ENCODE measurements around the gene CRTC3.

Gene CRTC3

DNA sequence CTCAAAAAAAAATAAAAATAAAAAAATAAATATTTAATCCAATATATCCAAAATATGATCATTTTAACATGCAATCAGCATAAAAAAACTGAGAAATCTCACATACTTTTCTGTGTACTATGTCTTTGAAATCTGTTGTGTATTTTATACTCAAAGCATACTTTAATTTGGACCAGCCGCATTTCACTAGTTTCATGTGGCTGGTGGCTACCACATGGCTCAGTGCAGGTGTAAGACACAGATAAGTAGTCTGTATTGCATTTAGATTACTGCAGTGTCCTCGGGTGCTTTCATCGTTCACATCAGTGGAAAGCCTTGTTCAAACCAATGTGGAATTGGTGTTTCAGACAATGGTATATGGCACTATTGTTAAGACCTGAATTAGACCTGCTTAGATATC is 11.0 kb downstream of the CRTC3 start:
- Histone ChIP-seq H3K27ac (ENCODE audit: low read depth, low read length) (no peak overlapping the region), H3K27me3 (ENCODE audit: control insufficient read depth in 1 of 2, insufficient read depth in 2 of 2, low read length in 2 of 2) (no peaks in the 10 kb centered on the region), H3K36me3 (ENCODE audit: control insufficient read depth in 1 of 2, insufficient read depth in 2 of 2, low read length in 2 of 2) (peaks cover 3 to 5% of the 10 kb centered on the region in 2 donors), H3K9me3 (ENCODE audit: control insufficient read depth in 1 of 2, low read length in 2 of 2) (no peaks in the 10 kb centered on the region), H3K4me1 (ENCODE audit: control insufficient read depth in 1 of 2, insufficient read depth in 2 of 2, low read length in 2 of 2) (peaks cover 2 to 8% of the 10 kb centered on the region in 2 donors), H3K4me3 (ENCODE audit: low read depth in 1 of 2, low read length in 2 of 2) (no peak overlapping the region), H3K9ac (ENCODE audit: low read depth in 1 of 2, low read length in 2 of 2) (no peak overlapping the region)

DNA sequence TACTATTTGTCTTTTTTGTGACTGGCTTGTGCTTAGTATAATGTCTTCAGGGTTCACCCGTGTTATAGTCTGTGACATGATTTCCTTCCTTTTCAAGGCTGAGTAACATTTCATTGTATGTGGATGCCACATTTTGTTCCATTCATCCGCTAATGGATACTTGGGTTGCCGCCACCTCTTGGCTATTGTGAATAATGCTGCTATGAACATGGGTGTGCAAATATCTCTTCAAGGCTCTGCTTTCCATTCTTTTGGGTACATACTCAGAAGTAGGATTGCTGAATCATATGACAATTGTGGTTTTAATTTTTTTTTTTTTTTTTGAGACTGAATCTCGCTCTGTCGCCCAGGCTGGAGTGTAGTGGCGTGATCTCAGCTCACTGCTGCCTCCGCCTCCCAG is 15.4 kb downstream of the CRTC3 start:
- Histone ChIP-seq H3K27me3 (ENCODE audit: control insufficient read depth in 1 of 2, insufficient read depth in 2 of 2, low read length in 2 of 2) (no peaks in the 10 kb centered on the region), H3K9ac (ENCODE audit: low read depth in 1 of 2, low read length in 2 of 2) (no peak overlapping the region), H3K4me1 (ENCODE audit: control insufficient read depth in 1 of 2, insufficient read depth in 2 of 2, low read length in 2 of 2) (no peaks in the 10 kb centered on the region), H3K9me3 (ENCODE audit: control insufficient read depth in 1 of 2, low read length in 2 of 2) (no peaks in the 10 kb centered on the region), H3K27ac (ENCODE audit: low read depth, low read length) (no peak overlapping the region), H3K36me3 (ENCODE audit: control insufficient read depth in 1 of 2, insufficient read depth in 2 of 2, low read length in 2 of 2) (peaks cover 3 to 5% of the 10 kb centered on the region in 2 donors), H3K4me3 (ENCODE audit: low read depth in 1 of 2, low read length in 2 of 2) (no peak overlapping the region)

DNA sequence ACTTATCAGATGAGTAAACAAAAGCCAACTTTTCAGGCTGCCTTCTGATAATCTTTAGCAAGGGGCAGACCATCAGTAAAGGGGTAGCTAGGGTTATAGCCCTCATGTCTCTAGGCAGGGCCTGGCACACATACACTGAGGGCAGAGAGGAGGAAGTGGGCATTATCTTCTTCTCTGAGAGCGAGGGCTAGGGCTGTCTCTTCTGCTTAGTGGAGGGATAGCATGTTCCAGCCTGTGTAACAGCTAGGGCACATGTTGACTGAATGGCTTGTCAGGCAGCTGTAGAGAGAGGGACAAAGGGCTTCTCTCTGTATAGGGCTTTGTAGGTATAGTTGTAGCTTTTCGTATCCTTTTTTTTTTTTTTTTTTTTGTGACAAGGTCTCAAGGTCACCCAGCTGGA is 17.8 kb downstream of the CRTC3 start:
- Histone ChIP-seq H3K9ac (ENCODE audit: low read depth in 1 of 2, low read length in 2 of 2) (no peak overlapping the region), H3K36me3 (ENCODE audit: control insufficient read depth in 1 of 2, insufficient read depth in 2 of 2, low read length in 2 of 2) (peaks cover 0 to 2% of the 10 kb centered on the region in 2 donors), H3K9me3 (ENCODE audit: control insufficient read depth in 1 of 2, low read length in 2 of 2) (no peaks in the 10 kb centered on the region), H3K4me1 (ENCODE audit: control insufficient read depth in 1 of 2, insufficient read depth in 2 of 2, low read length in 2 of 2) (peaks cover 0 to 7% of the 10 kb centered on the region in 2 donors), H3K27ac (ENCODE audit: low read depth, low read length) (no peak overlapping the region), H3K27me3 (ENCODE audit: control insufficient read depth in 1 of 2, insufficient read depth in 2 of 2, low read length in 2 of 2) (no peaks in the 10 kb centered on the region), H3K4me3 (ENCODE audit: low read depth in 1 of 2, low read length in 2 of 2) (no peak overlapping the region)

DNA sequence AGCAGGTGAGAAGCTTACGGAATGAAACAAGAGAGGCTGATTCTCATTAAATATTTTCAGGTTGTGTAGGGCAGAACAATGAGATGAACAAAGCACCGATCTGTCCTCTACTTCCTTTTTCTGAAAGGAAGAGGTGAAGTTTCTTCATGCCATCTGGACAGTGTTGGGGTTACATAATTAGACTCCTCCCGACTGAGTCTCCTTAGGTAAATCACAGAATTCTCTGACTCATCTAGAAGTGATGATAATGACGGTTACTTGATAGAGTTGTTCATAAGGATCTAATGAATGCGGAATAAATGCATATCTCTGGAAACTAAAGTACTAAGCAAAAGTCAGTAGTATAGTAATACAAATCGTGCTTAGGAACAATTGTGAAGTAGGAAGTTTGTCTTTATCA is 21.2 kb downstream of the CRTC3 start:
- Histone ChIP-seq H3K27ac (ENCODE audit: low read depth, low read length) (no peak overlapping the region), H3K9me3 (ENCODE audit: control insufficient read depth in 1 of 2, low read length in 2 of 2) (no peaks in the 10 kb centered on the region), H3K27me3 (ENCODE audit: control insufficient read depth in 1 of 2, insufficient read depth in 2 of 2, low read length in 2 of 2) (no peaks in the 10 kb centered on the region), H3K4me1 (ENCODE audit: control insufficient read depth in 1 of 2, insufficient read depth in 2 of 2, low read length in 2 of 2) (peaks cover 0 to 7% of the 10 kb centered on the region in 2 donors), H3K9ac (ENCODE audit: low read depth in 1 of 2, low read length in 2 of 2) (no peak overlapping the region), H3K4me3 (ENCODE audit: low read depth in 1 of 2, low read length in 2 of 2) (no peak overlapping the region), H3K36me3 (ENCODE audit: control insufficient read depth in 1 of 2, insufficient read depth in 2 of 2, low read length in 2 of 2) (peaks cover 0 to 3% of the 10 kb centered on the region in 2 donors)

DNA sequence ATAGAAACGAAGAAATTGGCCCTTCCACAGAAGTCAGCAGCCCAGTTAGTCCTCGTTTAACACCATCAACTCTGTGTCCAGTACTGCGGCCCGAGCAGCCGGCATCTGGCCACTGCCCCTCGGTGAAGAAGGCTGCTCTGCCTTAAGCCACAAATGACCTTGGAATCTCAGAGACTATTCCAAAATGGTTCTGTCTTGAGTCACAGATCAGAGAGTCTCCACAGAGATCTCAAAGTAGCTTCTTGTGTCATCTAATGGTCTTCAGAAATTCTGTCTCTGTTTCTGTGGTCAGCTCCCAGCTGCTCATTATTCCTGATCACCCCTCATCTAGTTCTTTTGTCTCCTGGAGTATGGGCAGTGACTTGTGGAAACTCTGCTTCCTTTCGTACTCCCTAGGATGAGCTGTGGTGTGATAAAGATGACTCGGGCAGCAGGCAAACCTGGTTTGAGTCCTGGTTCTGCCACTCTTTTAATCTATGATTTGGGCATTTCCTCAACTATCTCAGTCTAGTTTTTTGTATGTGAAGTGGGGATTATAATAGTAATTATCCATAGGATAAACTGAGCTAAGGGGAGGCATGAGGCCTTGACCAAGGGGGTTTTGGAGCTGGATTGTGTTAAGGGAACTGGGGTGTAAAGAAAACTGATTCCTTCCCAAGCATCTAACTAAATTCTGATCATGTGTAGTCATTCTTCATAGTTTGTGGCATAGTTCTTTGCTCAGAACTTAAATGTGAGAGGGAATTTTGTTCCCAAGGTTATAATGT is 22.6 kb downstream of the CRTC3 start:
- H3K4me3 ChIP-seq (ENCODE audit: low read depth in 1 of 2, low read length in 2 of 2): no peak overlapping the region
- H3K36me3 ChIP-seq (ENCODE audit: control insufficient read depth in 1 of 2, insufficient read depth in 2 of 2, low read length in 2 of 2): peaks cover 0 to 3% of the 10 kb centered on the region in 2 donors
- no peak overlapping the region for H3K9ac ChIP-seq (ENCODE audit: low read depth in 1 of 2, low read length in 2 of 2)
- H3K27me3 ChIP-seq (ENCODE audit: control insufficient read depth in 1 of 2, insufficient read depth in 2 of 2, low read length in 2 of 2): no peaks in the 10 kb centered on the region
- H3K4me1 ChIP-seq (ENCODE audit: control insufficient read depth in 1 of 2, insufficient read depth in 2 of 2, low read length in 2 of 2): peaks cover 10 to 12% of the 10 kb centered on the region in 2 donors
- no peak overlapping the region for H3K27ac ChIP-seq (ENCODE audit: low read depth, low read length)
- H3K9me3 ChIP-seq (ENCODE audit: control insufficient read depth in 1 of 2, low read length in 2 of 2): no peaks in the 10 kb centered on the region

DNA sequence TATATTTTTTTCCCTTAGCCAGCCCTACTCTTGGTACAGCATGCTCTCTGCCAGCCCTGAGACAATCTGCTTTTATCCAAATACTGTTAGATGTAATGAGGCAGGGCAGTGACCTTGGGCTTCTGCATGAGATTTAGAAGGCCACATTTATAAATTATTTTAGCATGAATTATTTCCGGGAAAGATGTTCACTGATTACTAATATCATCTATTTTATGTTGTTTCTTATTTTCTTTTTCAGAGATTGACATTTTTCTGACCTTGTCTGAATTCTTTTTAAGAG is 23.1 kb downstream of the CRTC3 start:
- Histone ChIP-seq H3K36me3 (ENCODE audit: control insufficient read depth in 1 of 2, insufficient read depth in 2 of 2, low read length in 2 of 2) (peaks cover 0 to 3% of the 10 kb centered on the region in 2 donors), H3K9me3 (ENCODE audit: control insufficient read depth in 1 of 2, low read length in 2 of 2) (no peaks in the 10 kb centered on the region), H3K4me1 (ENCODE audit: control insufficient read depth in 1 of 2, insufficient read depth in 2 of 2, low read length in 2 of 2) (peaks cover 15 to 17% of the 10 kb centered on the region in 2 donors), H3K27me3 (ENCODE audit: control insufficient read depth in 1 of 2, insufficient read depth in 2 of 2, low read length in 2 of 2) (no peaks in the 10 kb centered on the region), H3K9ac (ENCODE audit: low read depth in 1 of 2, low read length in 2 of 2) (no peak overlapping the region), H3K4me3 (ENCODE audit: low read depth in 1 of 2, low read length in 2 of 2) (no peak overlapping the region), H3K27ac (ENCODE audit: low read depth, low read length) (no peak overlapping the region)

DNA sequence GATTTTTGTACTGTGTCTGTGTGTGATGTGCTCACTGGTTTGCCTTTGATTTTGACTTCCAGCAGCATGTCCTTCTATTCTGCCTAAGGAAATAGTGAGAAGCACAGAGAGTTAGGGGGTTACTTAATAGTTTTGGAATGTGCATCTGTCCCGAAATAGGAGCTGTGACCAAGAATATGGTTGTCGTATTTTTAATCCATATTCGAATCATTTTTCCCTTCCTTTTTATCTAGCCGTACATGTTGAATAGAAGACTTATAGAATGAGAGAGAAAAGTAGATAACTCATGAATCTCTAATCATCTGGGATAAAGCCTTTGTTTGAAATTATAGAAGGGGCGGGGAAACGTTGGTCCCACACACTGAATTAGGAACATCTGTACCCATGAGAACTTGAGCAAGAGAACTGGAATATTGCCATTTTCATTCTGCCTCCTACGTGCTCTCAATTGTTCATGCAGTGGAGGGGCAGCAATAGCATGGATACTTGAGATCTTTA is 23.6 kb downstream of the CRTC3 start:
- H3K9me3 ChIP-seq (ENCODE audit: control insufficient read depth in 1 of 2, low read length in 2 of 2): no peaks in the 10 kb centered on the region
- no peak overlapping the region for H3K4me3 ChIP-seq (ENCODE audit: low read depth in 1 of 2, low read length in 2 of 2)
- H3K27ac ChIP-seq (ENCODE audit: low read depth, low read length): no peak overlapping the region
- H3K9ac ChIP-seq (ENCODE audit: low read depth in 1 of 2, low read length in 2 of 2): no peak overlapping the region
- no peaks in the 10 kb centered on the region for H3K27me3 ChIP-seq (ENCODE audit: control insufficient read depth in 1 of 2, insufficient read depth in 2 of 2, low read length in 2 of 2)
- H3K36me3 ChIP-seq (ENCODE audit: control insufficient read depth in 1 of 2, insufficient read depth in 2 of 2, low read length in 2 of 2): peaks cover 0 to 3% of the 10 kb centered on the region in 2 donors
- peaks cover 17 to 21% of the 10 kb centered on the region in 2 donors for H3K4me1 ChIP-seq (ENCODE audit: control insufficient read depth in 1 of 2, insufficient read depth in 2 of 2, low read length in 2 of 2)

DNA sequence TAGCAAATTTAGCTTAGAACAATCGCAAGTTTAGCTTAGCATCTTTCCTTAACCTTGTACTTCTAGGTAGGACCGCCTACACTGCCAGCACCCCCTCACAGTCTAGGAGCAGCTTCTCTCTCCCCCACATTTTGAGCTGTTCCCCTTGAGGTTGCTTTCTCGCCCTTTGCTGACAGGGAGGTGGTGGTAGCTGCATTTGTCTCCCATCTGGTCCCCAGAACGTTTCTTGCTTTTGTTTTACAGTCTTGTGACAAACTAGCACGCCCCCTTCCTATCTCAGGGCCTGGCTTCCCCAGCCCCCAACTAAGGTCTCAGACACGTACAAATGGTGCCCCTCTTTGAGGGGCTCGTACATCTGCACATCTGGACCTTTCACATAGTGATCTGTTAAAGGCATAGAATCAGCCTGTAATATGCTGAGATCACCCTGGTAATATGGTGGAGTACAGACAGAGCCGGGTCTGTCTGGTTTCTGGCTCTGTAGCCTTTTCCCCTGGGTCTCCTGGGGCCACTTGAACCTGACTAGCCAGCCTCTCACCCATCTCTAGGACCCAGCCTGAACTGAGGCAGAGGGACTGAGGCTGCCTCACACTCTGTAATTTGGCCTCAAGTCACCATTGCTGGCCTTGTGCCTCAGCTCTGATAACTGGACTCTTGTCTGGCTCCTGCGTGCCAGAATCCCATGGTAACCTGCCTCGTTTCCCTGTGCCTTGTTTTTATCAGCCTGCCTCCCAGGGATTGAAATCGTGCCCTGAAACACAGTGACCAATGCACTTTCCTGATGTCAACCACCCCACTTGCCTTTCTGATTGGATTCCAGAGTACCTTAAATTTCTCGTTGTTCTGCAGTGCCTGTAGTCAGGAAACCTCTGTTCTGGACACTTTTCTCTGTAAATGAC is 27.7 kb downstream of the CRTC3 start:
- Histone ChIP-seq H3K27ac (ENCODE audit: low read depth, low read length) (no peak overlapping the region), H3K4me1 (ENCODE audit: control insufficient read depth in 1 of 2, insufficient read depth in 2 of 2, low read length in 2 of 2) (peaks cover 23 to 38% of the 10 kb centered on the region in 2 donors), H3K27me3 (ENCODE audit: control insufficient read depth in 1 of 2, insufficient read depth in 2 of 2, low read length in 2 of 2) (no peaks in the 10 kb centered on the region), H3K4me3 (ENCODE audit: low read depth in 1 of 2, low read length in 2 of 2) (peak overlapping the region; percentile 11 to 32), H3K9me3 (ENCODE audit: control insufficient read depth in 1 of 2, low read length in 2 of 2) (no peaks in the 10 kb centered on the region), H3K9ac (ENCODE audit: low read depth in 1 of 2, low read length in 2 of 2) (no peak overlapping the region), H3K36me3 (ENCODE audit: control insufficient read depth in 1 of 2, insufficient read depth in 2 of 2, low read length in 2 of 2) (peaks cover 0 to 3% of the 10 kb centered on the region in 2 donors)

DNA sequence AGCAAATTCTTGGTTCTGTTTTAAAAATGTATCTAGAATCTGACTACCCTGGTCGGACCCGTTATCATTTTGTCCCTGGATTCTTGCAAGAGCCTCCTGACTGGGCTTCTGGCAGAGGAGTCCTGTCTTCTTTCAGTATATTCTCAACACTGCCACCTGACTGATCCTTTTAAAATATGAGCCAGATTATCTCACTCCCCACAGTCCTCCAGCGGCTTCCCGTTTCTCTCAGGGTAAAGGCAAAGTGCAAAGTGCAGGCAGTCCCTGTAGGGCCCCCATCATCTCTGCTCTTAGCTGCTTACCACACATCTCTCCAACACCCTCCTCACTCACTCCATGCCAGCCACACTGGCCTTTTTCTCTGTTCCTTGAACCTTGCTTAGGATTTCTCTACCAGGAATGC is 28.4 kb downstream of the CRTC3 start:
- Histone ChIP-seq H3K36me3 (ENCODE audit: control insufficient read depth in 1 of 2, insufficient read depth in 2 of 2, low read length in 2 of 2) (peaks cover 0 to 3% of the 10 kb centered on the region in 2 donors), H3K27ac (ENCODE audit: low read depth, low read length) (no peak overlapping the region), H3K4me3 (ENCODE audit: low read depth in 1 of 2, low read length in 2 of 2) (peak overlapping the region; percentile 11 to 32), H3K9ac (ENCODE audit: low read depth in 1 of 2, low read length in 2 of 2) (no peak overlapping the region), H3K9me3 (ENCODE audit: control insufficient read depth in 1 of 2, low read length in 2 of 2) (no peaks in the 10 kb centered on the region), H3K27me3 (ENCODE audit: control insufficient read depth in 1 of 2, insufficient read depth in 2 of 2, low read length in 2 of 2) (no peaks in the 10 kb centered on the region), H3K4me1 (ENCODE audit: control insufficient read depth in 1 of 2, insufficient read depth in 2 of 2, low read length in 2 of 2) (peaks cover 23 to 45% of the 10 kb centered on the region in 2 donors)

DNA sequence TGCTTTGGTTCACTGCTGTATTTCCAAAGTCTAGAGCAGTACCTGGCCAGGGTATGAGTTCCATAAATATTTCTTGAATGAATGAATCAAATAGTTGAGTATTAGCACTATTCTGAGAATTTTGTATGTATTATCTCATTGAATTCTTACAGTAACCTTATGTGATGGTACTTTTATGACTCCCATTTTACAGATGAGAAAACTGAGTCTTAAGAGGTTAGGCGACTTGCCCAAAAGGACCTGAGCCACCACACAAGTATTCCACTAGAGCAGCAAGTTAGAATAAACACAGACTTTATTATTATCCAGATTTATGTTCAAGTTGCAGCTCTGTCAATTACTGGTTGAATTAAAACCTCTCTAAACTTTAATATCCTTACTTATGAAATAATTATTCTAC is 29.4 kb downstream of the CRTC3 start:
- Histone ChIP-seq H3K9me3 (ENCODE audit: control insufficient read depth in 1 of 2, low read length in 2 of 2) (no peaks in the 10 kb centered on the region), H3K36me3 (ENCODE audit: control insufficient read depth in 1 of 2, insufficient read depth in 2 of 2, low read length in 2 of 2) (peaks cover 0 to 3% of the 10 kb centered on the region in 2 donors), H3K4me1 (ENCODE audit: control insufficient read depth in 1 of 2, insufficient read depth in 2 of 2, low read length in 2 of 2) (peaks cover 28 to 53% of the 10 kb centered on the region in 2 donors), H3K9ac (ENCODE audit: low read depth in 1 of 2, low read length in 2 of 2) (no peak overlapping the region), H3K27ac (ENCODE audit: low read depth, low read length) (no peak overlapping the region), H3K27me3 (ENCODE audit: control insufficient read depth in 1 of 2, insufficient read depth in 2 of 2, low read length in 2 of 2) (no peaks in the 10 kb centered on the region), H3K4me3 (ENCODE audit: low read depth in 1 of 2, low read length in 2 of 2) (no peak overlapping the region)

Data from duodenal mucosa (tissue), 2 donors.